SK-N-SH treated with all-trans-retinoic acid at 6 μM for 48 hours (cell line): ENCODE results near the gene TMEM178B.

Source experiments
- ARNTL ChIP-seq: fragments of 450-650 bp; formaldehyde crosslinking; IDR thresholded peaks from 2 replicates; pipeline ENCODE4 v1.5.0; 2020; ENCODE audit warnings: low read depth, mild to moderate bottlenecking, moderate library complexity, borderline replicate concordance
- CSDC2 ChIP-seq: fragments of 250-450 bp; sonication (Bioruptor Pico); IDR thresholded peaks from 2 replicates; pipeline ENCODE4 v1.5.0; 2020; ENCODE audit warnings: mild to moderate bottlenecking, moderate library complexity
- RARB ChIP-seq: fragments of 250-450 bp; sonication (Bioruptor Pico); IDR thresholded peaks from 2 replicates; pipeline ENCODE4 v1.8.0; 2021; ENCODE audit warnings: mild to moderate bottlenecking, moderate library complexity
- ZC3H10 ChIP-seq: fragments of 250-450 bp; sonication (Bioruptor Pico); IDR thresholded peaks from 2 replicates; pipeline ENCODE4 v1.5.1; 2021; ENCODE audit warnings: mild to moderate bottlenecking, moderate library complexity
- ZNF565 ChIP-seq: fragments of 450-650 bp; formaldehyde crosslinking; conservative IDR thresholded peaks from 2 replicates; pipeline ENCODE4 v1.5.0; 2020; ENCODE audit warnings: low read depth, mild to moderate bottlenecking, moderate library complexity
- ZNF8 ChIP-seq: fragments of 450-650 bp; formaldehyde crosslinking; IDR thresholded peaks from 2 replicates; pipeline ENCODE4 v1.5.0; 2020; ENCODE audit warnings: mild to moderate bottlenecking, moderate library complexity

GRCh38 chr7:141251957-141252356 lies 178.1 kb downstream of the TMEM178B start:
- TF ChIP-seq ZC3H10 (no peak), CSDC2 (CRISPR knock-in tag) (no peak), RARB (CRISPR knock-in tag) (no peak), ZNF8 (CRISPR knock-in tag) (no peak), ARNTL (CRISPR knock-in tag) (no peak), ZNF565 (CRISPR knock-in tag) (no peak)
